ENCODE data around the gene NTM.
"Not testable (repeated sequence)": the region's sequence is repeated elsewhere in the genome, so short reads cannot be mapped to it uniquely, and the experiment has no call there.

NTM gene

DNA sequence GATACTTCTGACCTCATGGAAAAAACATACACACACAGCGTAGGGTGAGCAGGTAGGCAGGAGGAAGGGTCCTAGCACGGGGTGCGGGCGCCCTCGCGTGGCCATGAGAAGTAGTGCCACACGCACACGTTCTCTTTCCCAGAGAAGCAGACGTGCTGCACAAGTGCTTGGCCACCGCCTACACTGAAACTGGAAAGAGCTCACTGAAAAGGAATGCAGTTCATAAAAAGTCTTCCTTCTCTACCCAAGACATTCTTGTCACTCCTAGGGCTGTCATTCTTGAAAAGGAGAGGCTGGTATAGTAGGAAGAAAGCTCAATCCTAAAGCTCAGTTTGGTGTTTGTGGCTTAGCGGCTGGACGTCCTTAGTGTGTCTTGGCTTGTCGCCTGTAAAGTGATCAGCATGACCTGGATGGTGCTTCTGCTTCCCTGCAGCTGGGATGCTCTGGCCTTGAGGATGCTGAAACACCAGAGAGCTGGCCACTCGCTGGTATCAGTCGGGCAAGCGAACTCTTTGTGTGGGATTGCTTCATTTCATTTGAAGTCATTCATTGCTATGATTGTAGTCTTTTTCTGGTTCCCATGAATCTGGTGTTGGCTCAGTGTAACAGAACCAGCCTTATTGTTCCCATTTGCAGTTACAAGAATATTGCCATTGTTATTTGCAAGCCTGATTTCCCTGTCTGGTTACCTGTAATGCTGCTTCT lies 303.8 kb downstream of the NTM start:
- DNase-seq: peak; percentile 79

DNA sequence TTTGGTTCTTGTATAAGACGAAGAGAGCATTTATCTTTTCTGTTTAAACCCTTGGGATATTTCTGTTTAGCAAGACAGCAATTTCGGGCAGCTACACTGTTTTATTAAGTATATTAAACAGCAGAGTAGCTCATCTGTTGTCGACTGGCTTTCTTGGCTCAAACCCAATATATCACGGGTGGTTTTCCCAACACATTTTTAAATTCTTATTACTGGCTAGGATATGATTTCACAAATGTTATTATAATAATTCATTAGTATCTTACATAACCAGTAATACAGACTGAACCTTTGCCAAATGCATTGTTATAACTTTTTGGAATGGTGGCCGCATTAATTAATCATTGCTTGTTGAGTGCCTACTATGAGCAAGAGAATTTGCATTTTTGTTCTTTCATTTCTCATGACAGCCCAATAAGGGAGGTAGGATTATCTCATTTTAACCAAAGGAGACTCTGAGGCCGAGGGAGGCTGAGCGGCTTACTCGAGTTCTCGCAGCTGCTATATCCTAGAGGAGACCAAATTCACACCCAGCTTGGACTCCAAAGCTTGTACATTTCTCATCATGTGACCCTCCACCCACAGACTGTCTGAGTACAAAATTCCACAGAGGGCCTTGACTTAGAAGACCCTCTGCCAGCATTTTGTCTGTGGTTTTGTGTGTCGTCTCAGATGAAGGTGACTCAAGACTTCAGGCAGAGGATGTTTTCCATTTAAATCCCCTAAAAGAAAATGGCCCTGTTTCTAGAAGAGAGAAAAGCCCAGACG lies 304.9 kb downstream of the NTM start:
- DNase-seq: no peak

DNA sequence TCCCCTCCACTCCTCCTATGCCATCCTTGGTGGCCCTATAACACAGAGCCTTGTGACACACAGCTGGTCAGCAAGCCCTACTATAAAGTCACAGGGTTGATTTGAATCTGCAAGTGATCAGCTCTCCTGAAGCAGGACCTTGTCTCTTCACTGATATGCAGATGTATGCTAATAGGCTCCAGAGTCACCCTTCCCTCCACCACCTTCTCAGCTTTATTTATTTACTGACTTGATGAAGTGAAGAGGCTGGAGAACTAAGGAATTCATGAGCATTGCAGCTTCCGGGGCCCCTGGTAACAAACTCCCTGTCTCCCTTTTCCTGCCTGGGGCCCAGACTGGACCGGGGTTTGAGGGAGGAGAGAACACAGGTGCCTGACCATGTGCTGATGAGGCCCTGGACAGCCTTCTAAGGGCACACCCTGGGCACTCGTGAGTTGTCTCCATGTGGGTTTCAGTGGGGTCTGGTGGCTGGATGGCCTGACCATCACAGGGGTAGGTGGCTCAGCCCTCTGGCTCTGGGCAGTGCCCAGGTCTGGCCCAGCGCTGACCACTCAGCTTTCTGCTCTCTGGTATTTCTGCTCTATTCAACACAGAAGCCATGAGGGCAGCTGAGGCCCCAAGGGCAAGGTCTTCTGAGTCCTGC lies 307.5 kb downstream of the NTM start:
- no peak for DNase-seq

DNA sequence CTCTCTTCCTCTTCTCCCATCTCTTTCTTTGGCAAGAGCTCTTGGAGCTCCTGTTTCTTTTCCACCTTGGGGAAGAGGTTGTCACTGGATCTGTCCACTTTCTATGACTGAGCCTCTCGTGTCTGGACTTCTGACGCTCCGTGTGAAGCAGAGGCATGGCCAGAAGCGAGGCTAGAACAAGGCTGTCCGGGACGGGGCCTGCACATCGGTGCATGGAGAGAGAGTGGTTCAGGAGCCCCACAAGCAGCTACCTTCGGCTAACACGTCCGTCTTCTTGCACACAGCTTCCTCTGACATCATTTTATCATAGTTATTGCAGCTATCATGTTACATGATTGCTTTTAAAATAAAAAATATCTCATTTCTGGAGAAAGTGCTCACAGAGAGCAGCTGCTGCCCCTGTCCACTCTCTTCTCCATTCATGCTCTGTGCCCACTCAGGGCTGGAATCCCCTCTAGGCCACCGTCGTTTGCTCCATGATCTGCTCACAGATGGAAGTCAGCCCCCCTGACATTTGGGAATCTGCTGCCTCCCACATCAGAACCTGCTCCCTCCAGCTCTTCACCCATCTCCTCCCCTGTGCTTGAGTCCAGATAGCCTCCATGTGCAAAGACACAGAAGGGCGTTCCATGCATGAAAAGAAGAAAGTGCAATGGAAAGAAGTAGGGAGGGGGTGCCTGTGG lies 308.4 kb downstream of the NTM start:
- no peak for DNase-seq

DNA sequence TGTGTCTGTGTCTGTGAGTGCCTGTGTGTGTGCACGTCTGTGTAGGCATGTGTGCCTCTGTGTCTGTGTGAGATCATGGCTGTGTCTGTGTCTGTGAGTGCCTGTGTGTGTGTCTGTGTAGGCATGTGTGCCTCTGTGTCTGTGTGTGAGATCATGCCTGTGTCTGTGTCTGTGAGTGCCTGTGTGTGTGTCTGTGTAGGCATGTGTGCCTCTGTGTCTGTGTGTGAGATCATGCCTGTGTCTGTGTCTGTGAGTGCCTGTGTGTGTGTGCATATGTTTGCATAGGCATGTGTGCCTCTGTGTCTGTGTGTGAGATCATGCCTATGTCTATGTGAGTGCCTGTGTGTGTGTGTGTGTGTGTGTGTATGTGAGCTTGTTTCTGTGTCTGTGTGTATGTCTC lies 310.0 kb downstream of the NTM start:
- not testable (repeated sequence) for DNase-seq

DNA sequence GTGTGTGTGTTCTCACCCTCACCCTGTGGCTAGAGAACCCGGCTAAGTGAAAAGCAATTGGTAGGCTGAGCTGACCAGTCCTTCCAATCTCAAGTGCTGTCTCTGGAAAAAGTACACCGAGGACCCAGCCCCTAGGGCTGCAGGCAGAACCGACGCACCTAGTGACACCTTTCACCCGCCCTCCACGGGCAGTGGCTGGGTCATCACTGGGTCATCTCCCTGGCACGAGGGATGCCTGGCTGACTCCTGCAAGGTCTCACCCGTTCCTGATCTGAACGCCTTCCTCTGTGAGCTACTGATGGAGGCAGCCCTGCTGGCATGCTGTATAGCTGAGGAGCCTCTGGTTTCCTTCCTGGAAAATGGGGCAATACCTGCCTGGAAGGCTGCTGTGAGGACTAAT lies 311.5 kb downstream of the NTM start:
- no peak for DNase-seq

DNA sequence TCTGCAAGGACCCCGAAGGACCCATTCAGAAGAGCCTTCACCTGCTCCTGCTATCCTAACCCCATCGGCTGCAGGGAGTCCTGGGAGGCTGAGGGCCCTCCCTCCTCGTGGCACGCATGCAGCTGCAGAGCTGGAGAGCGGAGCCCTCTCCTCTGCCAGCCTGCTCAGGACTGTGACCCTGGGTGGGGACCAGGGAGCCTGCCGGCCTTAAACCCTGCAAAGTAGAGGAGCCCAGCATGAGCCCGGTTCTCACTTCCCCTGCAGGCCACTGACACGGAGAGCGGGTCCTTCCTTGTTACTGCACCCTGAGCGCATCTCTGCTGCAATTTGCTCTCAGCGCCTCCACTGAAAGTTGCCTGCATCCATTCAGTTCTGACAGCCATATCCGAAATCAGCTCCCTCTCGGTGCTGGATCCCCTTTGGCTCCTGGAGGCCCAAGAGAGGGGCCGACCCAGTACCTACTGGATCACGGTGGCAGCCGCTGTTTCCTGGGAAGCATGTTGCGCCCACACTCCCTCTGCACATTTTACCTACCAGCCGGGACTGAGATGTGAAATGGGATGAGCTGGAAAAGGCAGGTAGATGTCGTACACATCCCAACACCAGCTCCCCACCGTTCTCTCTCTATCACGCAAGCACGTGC lies 312.1 kb downstream of the NTM start:
- no peak for DNase-seq

DNA sequence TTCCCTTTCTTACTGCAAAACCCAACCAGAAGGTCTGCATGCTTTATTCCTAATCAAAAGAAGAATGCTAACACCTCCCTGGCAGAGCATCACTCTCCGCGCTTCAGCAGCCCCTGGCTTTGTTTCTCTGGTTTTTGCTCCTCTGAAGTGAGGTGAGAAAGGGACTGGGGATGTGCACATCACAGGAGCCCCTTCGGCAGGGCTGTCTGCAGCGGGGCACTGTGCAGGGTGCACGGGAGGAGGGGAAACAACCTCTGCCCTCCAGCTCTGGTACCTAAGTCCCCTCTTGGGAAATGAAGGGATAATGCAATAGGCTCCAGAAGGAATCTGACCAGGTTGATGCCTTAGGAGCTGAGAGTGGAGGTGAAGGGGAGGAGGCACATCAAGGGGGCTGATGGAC lies 312.7 kb downstream of the NTM start:
- no peak for DNase-seq

DNA sequence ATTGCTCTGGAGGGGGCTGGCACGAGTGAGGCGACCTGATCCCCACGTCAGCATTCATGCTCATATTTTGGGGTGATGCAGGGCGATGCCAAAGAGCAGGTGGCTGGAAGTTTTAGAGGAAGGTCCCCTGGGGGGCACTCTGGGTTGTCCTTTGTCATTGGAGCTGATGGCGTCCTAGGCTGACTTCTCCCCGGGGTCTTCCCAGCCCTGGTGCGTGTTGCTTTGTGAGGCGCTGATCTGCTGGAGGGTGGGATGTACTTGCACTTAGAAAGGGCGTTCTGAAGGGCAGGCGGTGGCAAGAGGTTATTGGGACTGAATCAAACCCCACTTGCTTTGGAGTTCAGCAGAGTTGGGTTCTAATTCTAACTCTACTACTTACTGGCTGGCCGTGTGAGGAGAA lies 313.3 kb downstream of the NTM start:
- no peak for DNase-seq

DNA sequence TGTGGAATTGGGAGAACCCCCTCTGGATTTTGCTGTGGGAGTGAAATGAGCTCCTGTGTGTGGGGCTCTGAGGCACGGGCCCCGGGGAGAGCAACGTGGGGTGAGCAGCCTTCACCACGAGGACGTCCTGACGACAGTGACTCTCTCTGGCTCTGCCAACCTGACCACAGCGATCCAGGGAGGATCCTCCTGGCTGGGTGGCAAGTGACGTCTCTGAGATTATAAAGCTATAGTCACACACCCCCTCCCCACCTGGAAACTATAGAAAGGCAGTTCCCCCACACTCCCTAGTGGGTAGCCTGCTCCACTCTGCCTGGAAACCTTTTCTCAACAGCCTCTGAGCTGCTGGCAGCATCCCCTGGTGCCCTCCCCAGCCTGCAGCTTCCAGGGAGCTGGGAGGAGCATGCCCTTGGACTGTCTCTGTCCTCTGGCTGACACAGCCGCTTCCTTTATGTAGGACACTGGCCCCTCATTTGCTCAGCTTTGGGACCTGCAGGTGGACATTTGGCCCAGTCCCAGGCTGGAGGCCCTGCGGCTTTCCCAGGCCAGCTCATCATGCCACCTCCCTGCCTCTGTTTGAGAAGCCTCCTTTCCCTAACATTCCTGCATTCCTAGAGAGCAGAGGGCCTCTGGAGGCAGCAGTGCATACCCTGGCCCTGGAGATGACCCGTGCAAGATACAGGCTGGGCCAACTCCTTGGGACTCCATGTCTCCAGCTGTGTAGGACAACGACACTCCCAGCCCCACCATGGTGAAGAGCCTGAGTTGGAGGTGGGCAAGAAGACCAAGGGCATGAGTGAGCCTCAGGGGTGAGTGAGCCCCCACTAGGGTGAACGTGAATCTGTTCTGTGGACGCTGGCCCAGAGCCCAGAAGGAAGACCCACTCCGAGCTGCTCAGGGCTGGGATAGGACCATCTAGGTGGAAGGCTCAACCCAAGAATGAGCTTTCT lies 314.0 kb downstream of the NTM start:
- DNase-seq: no peak

DNA sequence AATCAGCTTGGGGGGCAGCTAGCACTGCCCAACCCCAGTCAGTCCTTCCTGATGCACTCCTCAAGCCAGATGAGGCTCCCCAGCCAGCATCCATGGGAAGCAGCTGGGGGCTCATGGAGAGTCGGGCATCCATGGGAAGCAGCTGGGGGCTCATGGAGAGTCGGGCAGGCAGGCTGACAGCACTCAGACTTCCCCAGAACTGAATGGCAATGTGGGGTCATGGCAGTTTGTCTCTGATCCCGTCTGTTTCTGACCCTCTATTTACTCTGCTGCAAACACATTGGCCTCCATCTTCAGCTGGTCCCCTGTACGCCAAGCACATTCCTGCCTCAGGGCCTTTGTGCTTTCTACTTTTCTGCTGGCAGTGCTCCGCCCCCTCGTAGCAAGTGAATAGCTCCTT lies 314.8 kb downstream of the NTM start:
- DNase-seq: no peak

DNA sequence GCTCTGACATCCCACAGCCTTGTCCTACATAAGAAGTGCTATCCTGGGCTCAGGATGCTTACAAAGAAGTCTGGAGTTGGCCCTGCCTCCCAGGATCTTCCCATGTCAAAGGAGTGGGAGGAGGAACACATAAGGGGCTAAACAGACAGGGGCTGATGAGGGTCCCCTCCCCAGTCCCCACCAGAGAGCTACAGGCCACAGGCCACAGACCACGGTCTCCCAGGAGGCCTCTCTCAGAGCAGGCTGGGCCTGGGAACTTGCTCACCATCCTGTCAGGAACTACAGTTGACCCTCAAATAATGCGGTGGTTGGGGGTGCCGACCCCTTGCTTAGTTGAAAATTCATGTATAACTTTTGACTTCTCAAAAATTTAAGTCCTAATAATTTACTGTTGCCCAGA lies 315.5 kb downstream of the NTM start:
- no peak for DNase-seq

DNA sequence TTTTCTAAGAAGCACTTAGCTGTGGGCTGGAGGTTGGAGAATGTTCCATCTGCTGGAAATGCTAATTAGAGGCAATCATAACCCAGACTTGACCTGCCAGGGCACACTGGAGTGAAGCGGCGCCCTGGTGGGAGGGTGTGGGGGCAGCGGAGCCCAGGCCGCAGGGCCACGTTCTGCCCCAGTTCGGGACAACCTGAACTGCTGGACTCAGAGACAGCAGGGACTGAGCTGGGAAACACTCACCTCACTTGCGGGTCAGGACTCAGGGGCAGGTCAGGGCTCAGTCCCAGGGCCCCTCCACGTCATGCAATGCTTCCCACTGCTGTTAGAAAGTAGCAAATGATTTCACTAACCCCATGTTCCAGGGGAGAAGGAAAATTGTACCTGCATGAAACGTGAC lies 316.4 kb downstream of the NTM start:
- no peak for DNase-seq

DNA sequence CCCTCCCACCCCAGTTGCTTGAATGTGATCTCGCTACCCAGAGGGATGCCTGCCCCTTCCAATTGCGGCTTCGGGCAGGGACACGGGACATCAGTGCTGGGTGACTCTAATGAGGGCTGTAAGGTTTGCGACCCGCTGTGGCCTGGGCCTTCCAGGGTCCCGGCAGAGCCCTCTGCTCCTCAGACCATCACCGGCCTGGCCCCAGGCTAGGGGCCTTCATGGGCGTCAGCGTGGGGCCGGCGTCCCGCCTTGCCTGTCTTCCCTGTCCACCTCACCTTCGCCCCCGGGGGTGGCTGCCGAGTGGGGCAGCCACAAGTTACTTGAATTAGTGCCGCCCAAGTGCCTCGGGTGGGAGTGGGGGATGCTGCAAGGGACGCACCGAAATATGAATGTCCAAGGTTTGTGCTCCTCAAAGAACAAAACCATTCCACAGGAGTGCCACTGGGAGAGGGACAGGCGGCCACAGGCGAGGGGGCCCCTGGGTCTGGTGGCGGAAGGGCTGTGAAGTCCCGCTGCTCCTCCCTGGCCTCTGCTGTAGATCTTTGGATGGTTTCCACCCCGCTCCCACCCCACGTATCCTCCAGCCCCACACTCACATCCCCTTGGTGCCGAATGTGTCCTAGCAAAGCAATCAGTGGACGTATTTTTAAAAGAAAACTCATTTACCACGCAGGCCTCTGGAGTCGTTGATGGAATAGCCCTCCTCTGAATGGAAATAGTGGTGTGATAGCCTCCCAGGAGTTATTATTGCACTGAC lies 317.1 kb downstream of the NTM start:
- DNase-seq: no peak

DNA sequence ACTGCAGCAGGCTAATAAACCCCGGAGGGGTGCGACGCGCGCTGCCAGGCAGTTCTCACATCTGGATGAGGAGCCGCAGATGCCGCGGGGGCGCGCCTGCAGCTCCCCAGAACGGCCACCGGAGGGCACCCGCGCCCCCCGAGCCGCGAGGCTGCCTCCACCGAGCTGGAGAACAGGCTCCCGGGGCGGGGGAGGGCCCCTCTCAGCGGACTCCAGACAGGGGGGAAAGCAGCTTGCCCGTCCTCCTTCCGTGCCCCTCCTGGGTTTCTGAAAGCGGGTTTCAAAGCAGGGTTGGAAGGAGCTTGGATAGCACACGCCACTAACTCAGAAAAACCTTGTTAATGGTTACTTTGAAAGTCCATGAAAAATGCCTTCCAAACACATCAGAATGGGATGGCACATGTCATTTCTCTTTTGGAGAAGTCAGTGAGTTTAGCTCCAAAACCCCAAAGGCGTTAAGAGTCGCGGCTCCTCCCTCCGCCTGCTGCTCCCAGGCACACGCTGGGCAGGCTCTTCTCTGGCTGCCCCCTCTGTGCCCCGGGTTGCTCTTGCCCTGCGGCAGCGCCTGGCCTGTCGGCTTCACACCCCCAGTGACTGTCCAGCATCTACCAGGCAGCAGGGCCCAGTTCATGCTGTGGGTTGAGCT lies 317.8 kb downstream of the NTM start:
- DNase-seq: peak; percentile 65

DNA sequence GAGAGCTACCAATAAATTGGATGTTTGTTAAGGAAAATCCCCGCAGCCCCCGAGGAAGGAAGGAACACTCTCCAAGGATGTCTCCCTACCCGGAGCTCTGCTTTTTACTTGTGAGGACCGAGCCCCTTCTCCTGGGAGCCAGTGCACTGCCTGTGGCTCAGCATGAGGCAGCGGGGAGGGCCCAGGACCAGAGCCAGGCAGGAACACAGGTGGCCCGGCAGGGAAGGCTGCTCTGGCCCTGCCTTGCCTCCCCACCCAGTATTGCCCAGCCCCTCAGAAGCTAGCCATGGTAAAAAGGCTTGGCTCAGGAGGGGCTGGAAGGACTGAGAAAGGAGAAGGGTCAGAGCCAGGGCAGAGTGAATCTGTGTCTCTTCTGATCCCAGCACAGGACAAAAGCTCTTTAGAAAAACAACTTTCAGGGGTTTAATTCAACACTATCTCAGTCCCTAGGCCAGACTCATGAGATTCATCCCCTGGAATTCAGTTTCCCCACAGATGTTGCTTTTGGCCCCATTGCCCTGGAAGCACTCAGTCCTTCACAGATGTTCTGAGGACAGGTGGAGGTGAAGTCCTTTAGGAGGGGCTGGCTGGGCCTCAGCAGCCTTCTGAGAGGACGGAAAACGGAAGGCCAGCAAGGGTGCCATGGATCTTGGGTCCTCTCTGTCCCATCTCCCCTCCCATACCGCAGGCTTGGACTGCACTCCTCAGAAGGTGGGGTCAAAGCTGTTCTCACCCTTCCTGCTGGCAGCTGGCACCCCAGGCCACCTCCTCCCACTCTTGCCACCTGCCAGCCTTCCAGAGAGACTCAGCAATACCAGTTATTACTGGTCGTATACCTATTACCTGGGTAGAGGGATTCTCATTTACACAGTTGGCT lies 318.9 kb downstream of the NTM start:
- no peak for DNase-seq

DNA sequence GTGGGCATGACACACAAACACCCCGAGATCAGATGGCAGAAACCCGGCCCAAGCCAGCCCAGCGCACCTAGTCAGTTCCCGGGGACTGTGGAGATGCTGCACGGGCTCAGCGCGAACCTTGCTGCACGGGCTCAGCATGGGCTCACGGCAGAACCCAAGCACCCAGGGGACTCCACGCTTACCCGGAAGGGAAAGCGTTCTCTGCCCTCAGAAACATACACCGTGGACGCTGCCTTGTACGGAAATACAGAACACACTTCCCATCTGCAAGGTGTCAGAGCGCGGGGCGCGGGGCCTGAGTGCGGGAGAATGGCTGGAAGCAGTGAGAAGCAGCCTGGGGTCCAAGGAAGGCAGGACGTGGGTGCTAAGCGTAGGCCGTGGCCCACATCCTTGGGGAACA lies 319.9 kb downstream of the NTM start:
- DNase-seq: no peak

DNA sequence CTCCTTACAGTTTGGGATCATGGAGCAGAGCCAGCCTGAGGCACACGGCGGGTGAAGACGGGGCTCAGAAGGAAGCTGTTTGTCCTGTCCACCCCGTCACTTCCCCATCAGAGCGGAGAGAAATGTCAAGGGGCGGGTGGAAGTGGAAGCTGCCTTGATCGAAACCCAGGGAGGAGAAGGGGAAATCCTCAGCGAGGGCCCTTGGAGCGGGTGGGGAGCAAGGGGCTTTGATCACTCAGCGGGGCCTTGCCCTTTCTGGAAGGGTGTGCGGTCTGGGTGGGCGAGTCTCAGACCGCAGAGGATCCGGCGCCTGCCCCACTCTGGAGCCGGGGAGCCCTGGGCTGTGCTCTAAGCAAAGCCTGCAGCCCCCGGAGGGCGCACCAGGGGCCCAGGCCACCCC lies 320.4 kb downstream of the NTM start:
- no peak for DNase-seq

DNA sequence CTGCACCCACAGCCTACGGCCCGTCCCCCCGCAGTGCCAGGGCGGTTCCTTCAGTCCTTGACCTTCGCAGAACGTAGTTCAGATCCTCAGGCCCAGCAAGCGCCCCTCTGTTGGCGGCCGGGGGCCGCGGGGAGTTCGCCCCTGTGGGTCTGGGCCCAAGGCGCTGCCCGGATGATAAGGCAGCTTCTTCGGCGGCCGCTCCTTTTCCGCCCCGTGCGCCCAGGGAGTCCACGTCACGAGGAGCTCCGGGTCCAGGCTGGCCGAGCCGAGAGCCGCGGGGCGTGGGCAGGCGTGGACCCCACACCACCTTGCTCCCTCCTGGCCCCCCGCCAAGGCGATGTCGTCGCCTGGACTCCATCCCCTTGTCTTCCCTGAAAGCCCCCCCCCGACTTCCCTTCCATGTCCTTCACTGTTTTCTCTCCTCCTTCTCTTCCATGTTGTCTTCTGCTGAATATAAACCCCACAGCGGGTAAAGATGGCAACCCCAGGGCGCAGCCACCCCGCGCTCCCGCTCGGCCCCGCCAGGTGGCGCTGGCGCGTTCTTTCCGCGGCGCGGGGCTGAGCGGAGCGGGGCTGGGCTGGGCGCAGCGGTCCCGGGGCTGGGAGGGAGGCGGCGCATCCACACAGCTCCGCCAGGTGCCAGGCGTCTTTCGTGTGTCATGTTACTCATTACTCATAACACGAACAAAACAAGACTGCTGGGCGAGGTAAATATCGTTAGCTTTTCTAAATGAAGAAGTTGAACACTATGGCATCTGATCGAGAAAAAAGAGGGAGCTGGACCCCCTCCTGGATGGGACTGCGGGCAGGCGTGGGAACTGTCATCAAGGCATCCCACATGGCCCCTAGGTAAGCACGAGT lies 321.0 kb downstream of the NTM start:
- no peak for DNase-seq

Measured in OCI-M1 (cell line).